Stimulated activated naive CD4-positive, alpha-beta T cell treated with Interleukin-2 at 50 U/mL for 16 hours (primary cell): ENCODE data around the gene NRP2.

Experiments
- DNase-seq: peaks from one replicate; lab custom pipeline; 2025; lab: John Stamatoyannopoulos, UW

NRP2 gene

GRCh38 chr2:205687641-205687956 is 5.3 kb downstream of the NRP2 start:
- no peak for DNase-seq

- DNase-seq, result no peak
These were observed 6.3 kb downstream of the NRP2 start for GRCh38 chr2:205688417-205689200.

- no peak for DNase-seq
These were observed 7.5 kb downstream of the NRP2 start for GRCh38 chr2:205689820-205690219.

GRCh38 chr2:205692104-205692503 is 9.8 kb downstream of the NRP2 start:
- no peak for DNase-seq

- no peak for DNase-seq
These were observed 12.0 kb downstream of the NRP2 start for GRCh38 chr2:205694256-205694655.

- DNase-seq, result no peak
These were observed 13.2 kb downstream of the NRP2 start for GRCh38 chr2:205695460-205695991.

GRCh38 chr2:205696331-205696926 is 14.1 kb downstream of the NRP2 start:
- no peak for DNase-seq

- no peak for DNase-seq
These were observed 14.7 kb downstream of the NRP2 start for GRCh38 chr2:205696927-205697441.

GRCh38 chr2:205698286-205699268 is 16.3 kb downstream of the NRP2 start:
- no peak for DNase-seq

- no peak for DNase-seq
These were observed 17.4 kb downstream of the NRP2 start for GRCh38 chr2:205699515-205700289.

- DNase-seq, result no peak
These were observed 18.2 kb downstream of the NRP2 start for GRCh38 chr2:205700331-205701132.

GRCh38 chr2:205701509-205701908 is 19.2 kb downstream of the NRP2 start:
- DNase-seq, result no peak

- no peak for DNase-seq
These were observed 20.3 kb downstream of the NRP2 start for GRCh38 chr2:205702576-205702975.

- DNase-seq, result no peak
These were observed 21.3 kb downstream of the NRP2 start for GRCh38 chr2:205703471-205704126.

GRCh38 chr2:205704127-205704741 is 21.9 kb downstream of the NRP2 start:
- no peak for DNase-seq

GRCh38 chr2:205705511-205706349 is 23.4 kb downstream of the NRP2 start:
- DNase-seq, result no peak

GRCh38 chr2:205706769-205707381 is 24.6 kb downstream of the NRP2 start:
- no peak for DNase-seq

- no peak for DNase-seq
These were observed 25.9 kb downstream of the NRP2 start for GRCh38 chr2:205708231-205708631.
